ENCODE data around the gene ITGA11. TPM values are rescaled to one million over a fixed set of nuclear protein-coding genes. Genes with fewer than 3 reads are reported as not detected.

Gene ITGA11
- total RNA-seq, 2 experiments from 2014 or later, result 1.7 to 3.6 TPM

DNA sequence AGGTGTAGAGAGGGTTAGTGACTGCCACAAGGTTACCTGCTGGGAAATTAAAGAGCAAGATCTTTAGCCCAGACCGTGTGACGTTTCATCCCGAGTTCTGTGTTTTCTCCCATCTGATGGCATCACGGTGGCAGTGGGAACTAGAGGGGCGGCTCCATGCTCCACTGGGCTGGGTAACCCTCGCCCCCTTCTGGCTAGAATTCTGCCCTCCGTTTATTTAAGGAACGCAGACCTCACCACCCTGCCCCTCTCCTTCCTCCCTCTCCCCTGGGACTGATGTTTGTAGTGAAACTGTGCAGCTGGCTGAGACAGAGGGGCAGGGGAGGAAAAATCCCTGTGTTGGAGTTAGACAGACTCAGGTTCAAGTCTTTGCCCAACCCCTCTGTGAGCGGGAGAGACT lies 65.6 kb downstream of the ITGA11 start:
- ChIA-PET POLR2A (interaction anchor here (0.9 kb wide), 1 partner anchor 12 kb away, joined by 3 read pairs; no protein-coding TSS in a partner anchor), CTCF (interaction anchor here (2.7 kb wide), 1 partner anchor 60 kb away, joined by 10 read pairs; no protein-coding TSS in a partner anchor)
- Mint-ChIP-seq H3K27ac (no peak overlapping the region), H3K4me1 (ENCODE audit: low read depth) (peaks cover 9% of the 10 kb centered on the region), H3K27me3 (peaks cover 4% of the 10 kb centered on the region), H3K36me3 (ENCODE audit: low read depth) (no peaks in the 10 kb centered on the region), H3K4me3 (peak overlapping the region; percentile 60), H3K9me3 (no peaks in the 10 kb centered on the region)
- DNase-seq, result no peak
- intact Hi-C loops (cut with micrococcal nuclease), result loop anchor here (5.0 kb wide), 1 partner anchor 114 kb away; no protein-coding TSS in a partner anchor
- TF ChIP-seq, protein P1, sequence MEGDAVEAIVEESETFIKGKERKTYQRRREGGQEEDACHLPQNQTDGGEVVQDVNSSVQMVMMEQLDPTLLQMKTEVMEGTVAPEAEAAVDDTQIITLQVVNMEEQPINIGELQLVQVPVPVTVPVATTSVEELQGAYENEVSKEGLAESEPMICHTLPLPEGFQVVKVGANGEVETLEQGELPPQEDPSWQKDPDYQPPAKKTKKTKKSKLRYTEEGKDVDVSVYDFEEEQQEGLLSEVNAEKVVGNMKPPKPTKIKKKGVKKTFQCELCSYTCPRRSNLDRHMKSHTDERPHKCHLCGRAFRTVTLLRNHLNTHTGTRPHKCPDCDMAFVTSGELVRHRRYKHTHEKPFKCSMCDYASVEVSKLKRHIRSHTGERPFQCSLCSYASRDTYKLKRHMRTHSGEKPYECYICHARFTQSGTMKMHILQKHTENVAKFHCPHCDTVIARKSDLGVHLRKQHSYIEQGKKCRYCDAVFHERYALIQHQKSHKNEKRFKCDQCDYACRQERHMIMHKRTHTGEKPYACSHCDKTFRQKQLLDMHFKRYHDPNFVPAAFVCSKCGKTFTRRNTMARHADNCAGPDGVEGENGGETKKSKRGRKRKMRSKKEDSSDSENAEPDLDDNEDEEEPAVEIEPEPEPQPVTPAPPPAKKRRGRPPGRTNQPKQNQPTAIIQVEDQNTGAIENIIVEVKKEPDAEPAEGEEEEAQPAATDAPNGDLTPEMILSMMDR (IDR thresholded peaks at IDR 0.05), result no peak
- no peak for ATAC-seq

DNA sequence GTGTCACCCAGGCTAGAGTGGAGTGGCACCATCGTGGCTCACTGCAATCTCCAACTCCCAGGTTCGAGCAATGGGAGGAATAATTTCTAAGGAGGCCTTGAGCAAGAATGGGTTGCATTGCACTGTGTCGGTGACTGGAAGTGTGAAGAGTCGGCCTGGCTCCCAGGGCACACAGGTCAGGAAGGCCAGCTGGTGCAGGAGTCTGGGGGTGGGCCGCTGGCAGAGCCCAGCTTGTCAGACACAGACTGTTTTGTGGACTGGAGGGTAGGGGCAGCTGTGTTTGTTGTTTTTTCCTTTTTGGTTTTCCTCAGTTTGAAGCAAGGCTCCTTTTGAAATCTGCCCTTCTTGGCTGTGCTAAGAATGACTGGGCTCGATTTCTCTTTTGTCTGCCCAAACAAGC lies 66.2 kb downstream of the ITGA11 start:
- H3K9me3 Mint-ChIP-seq, result no peaks in the 10 kb centered on the region
- peaks cover 4% of the 10 kb centered on the region for H3K27me3 Mint-ChIP-seq
- no peaks in the 10 kb centered on the region for H3K36me3 Mint-ChIP-seq (ENCODE audit: low read depth)
- no peak for ATAC-seq
- CTCF ChIA-PET, result interaction anchor here (2.7 kb wide), 1 partner anchor 60 kb away, joined by 10 read pairs; no protein-coding TSS in a partner anchor
- POLR2A ChIA-PET, result interaction anchor here (0.9 to 1.0 kb wide), 2 partner anchors 12 to 16 kb away, joined by 3 to 6 read pairs; no protein-coding TSS in a partner anchor
- TF ChIP-seq, protein P1 (IDR thresholded peaks at IDR 0.05), result no peak
- peaks cover 9% of the 10 kb centered on the region for H3K4me1 Mint-ChIP-seq (ENCODE audit: low read depth)
- intact Hi-C loops (cut with micrococcal nuclease), result loop anchor here (5.0 kb wide), 1 partner anchor 113 kb away; no protein-coding TSS in a partner anchor
- H3K27ac Mint-ChIP-seq, result no peak overlapping the region
- peak overlapping the region; percentile 60 for H3K4me3 Mint-ChIP-seq
- DNase-seq, result no peak

DNA sequence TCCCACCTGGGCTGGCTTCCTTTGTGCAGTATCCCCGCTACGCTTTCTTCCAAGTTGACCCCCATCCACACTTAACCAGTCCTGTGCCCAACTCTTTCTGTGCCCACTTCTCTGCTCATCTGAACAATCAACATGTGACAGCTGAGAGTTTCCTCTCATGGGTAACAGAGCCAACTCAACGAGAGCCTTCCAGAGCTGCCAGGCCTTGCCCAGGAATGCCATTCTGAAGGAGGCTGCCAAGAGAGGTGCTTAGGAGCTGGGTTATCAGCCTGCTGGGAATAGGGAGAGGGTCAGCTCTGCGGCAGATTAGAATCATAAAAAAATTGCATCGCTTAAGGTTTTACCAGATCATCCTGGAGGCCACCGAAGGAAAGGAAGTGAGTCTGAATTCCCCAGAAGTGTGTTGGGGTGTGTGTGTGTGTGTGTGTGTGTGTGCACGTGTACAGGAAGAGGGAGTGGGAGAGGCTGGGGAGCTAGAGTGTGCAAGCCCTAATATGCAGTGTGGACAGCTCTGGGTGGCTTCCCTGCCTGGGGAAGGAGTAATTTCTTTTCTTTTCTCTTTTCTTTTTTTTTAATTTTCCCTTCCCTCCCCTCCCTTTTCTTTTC lies 66.7 kb downstream of the ITGA11 start:
- intact Hi-C loops (cut with micrococcal nuclease), result loop anchor here (5.0 kb wide), 1 partner anchor 113 kb away; no protein-coding TSS in a partner anchor
- Mint-ChIP-seq H3K27ac (peak overlapping the region; percentile 64), H3K4me3 (peak overlapping the region; percentile 60), H3K4me1 (ENCODE audit: low read depth) (peaks cover 9% of the 10 kb centered on the region), H3K27me3 (peaks cover 4% of the 10 kb centered on the region), H3K36me3 (ENCODE audit: low read depth) (no peaks in the 10 kb centered on the region), H3K9me3 (no peaks in the 10 kb centered on the region)
- DNase-seq (peak; percentile 31), ATAC-seq (peak; percentile 65)
- ChIA-PET POLR2A (interaction anchor here (0.9 to 1.0 kb wide), 2 partner anchors 11 to 16 kb away, joined by 3 to 6 read pairs; no protein-coding TSS in a partner anchor), CTCF (interaction anchor here (2.7 kb wide), 1 partner anchor 59 kb away, joined by 10 read pairs; no protein-coding TSS in a partner anchor)
- TF ChIP-seq, protein P1 (IDR thresholded peaks at IDR 0.05), result no peak

DNA sequence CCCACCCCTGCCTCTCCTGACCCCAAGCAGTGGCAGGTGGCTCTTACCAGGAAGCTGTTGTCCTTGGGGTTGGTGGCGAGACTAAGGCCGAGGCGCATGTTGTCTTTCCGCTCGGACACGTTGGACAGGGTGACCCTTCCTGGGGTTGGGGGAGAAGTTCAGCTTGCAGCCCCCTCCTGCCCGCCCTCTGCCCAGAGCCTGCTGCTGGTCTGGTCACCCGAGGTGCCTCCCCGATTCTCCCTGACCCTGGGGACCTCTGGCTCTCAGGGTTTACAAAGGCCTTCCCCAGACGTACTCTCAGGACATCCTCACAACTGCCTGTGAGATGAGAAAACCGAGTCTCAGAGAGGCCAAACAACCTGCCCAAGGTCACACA lies 67.3 kb downstream of the ITGA11 start:
- no peak for DNase-seq
- H3K9me3 Mint-ChIP-seq, result no peaks in the 10 kb centered on the region
- no peaks in the 10 kb centered on the region for H3K36me3 Mint-ChIP-seq (ENCODE audit: low read depth)
- CTCF ChIA-PET, result interaction anchor here (2.7 kb wide), 1 partner anchor 59 kb away, joined by 10 read pairs; no protein-coding TSS in a partner anchor
- POLR2A ChIA-PET, result no interaction called here
- peaks cover 4% of the 10 kb centered on the region for H3K27me3 Mint-ChIP-seq
- peak overlapping the region; percentile 60 for H3K4me3 Mint-ChIP-seq
- intact Hi-C loops (cut with micrococcal nuclease), result loop anchor here (5.0 kb wide), 1 partner anchor 112 kb away; no protein-coding TSS in a partner anchor
- no peak for ATAC-seq
- H3K4me1 Mint-ChIP-seq (ENCODE audit: low read depth), result peaks cover 9% of the 10 kb centered on the region
- H3K27ac Mint-ChIP-seq, result peak overlapping the region; percentile 64
- TF ChIP-seq, protein P1 (IDR thresholded peaks at IDR 0.05), result no peak

Data from activated CD8-positive, alpha-beta T cell treated with anti-CD3 and anti-CD28 coated beads for 36 hours (primary cell).